Measurements from ENCODE around the gene CDK5RAP2. TPM values are rescaled to one million over a fixed set of nuclear protein-coding genes. Genes with fewer than 3 reads are reported as not detected.
"Not testable (repeated sequence)": the region's sequence is repeated elsewhere in the genome, so short reads cannot be mapped to it uniquely, and the experiment has no call there.

The CDK5RAP2 gene
- total RNA-seq, 2 experiments from 2014 or later = 76.0 to 81.6 TPM

- Histone ChIP-seq H4K20me1 (ENCODE audit: insufficient read depth, low read length) (no peaks in the 10 kb centered on the region), H2AFZ (ENCODE audit: low read length) (no peak overlapping the region), H3K4me3 (ENCODE audit: low read depth, low read length, poor library complexity, severe bottlenecking) (no peak overlapping the region), H3K4me1 (ENCODE audit: insufficient read depth, low read length, poor library complexity, severe bottlenecking) (no peaks in the 10 kb centered on the region), H3K36me3 (ENCODE audit: insufficient read depth, low read length) (peaks cover 95% of the 10 kb centered on the region), H3K4me2 (ENCODE audit: low read length) (no peak overlapping the region), H3K79me2 (ENCODE audit: insufficient read depth, low read depth, low read length) (no peaks in the 10 kb centered on the region), H3K9me3 (ENCODE audit: low read length) (no peaks in the 10 kb centered on the region), H3K9me2 (ENCODE audit: insufficient read depth, low read length) (no peaks in the 10 kb centered on the region), H3K27ac (ENCODE audit: low read depth, low read length, poor library complexity, severe bottlenecking) (no peak overlapping the region)
- POLR2A ChIA-PET = interaction anchor here (1.2 to 1.4 kb wide), 2 partner anchors 11 to 19 kb away, joined by 4 read pairs; no protein-coding TSS in a partner anchor
- TF ChIP-seq EZH2phosphoT487 (IDR thresholded peaks at IDR 0.05; ENCODE audit: borderline replicate concordance, low read depth, low read length) = no peak
- no peak for TF ChIP-seq CTCF (conservative IDR thresholded peaks at IDR 0.05; ENCODE audit: low read length)
- CTCF ChIA-PET (ENCODE audit: unreplicated experiment) = no interaction called here
- intact Hi-C loops (cut with micrococcal nuclease; ENCODE audit: unreplicated experiment) = no loop called here
- no TSS peak for BruUV-seq (replicated peaks)
- no peak for DNase-seq (ENCODE audit: low spot score)
Observed at GRCh38 chr9:120505186-120505585, 74.8 kb downstream of the CDK5RAP2 start.

- H3K4me3 ChIP-seq (ENCODE audit: low read depth, low read length, poor library complexity, severe bottlenecking) = no peak overlapping the region
Observed at GRCh38 chr9:120500733-120501132, 79.2 kb downstream of the CDK5RAP2 start.

GRCh38 chr9:120497865-120498264 is 82.1 kb downstream of the CDK5RAP2 start:
- BruUV-seq (replicated peaks); H2AFZ ChIP-seq (ENCODE audit: low read length); H3K79me2 ChIP-seq (ENCODE audit: insufficient read depth, low read depth, low read length); intact Hi-C loops (cut with micrococcal nuclease; ENCODE audit: unreplicated experiment); H3K27ac ChIP-seq (ENCODE audit: low read depth, low read length, poor library complexity, severe bottlenecking); CTCF ChIA-PET (ENCODE audit: unreplicated experiment); H4K20me1 ChIP-seq (ENCODE audit: insufficient read depth, low read length); H3K4me2 ChIP-seq (ENCODE audit: low read length); H3K9me3 ChIP-seq (ENCODE audit: low read length); H3K9me2 ChIP-seq (ENCODE audit: insufficient read depth, low read length); H3K4me3 ChIP-seq (ENCODE audit: low read depth, low read length, poor library complexity, severe bottlenecking); POLR2A ChIA-PET; H3K4me1 ChIP-seq (ENCODE audit: insufficient read depth, low read length, poor library complexity, severe bottlenecking); DNase-seq (ENCODE audit: low spot score): not testable (repeated sequence)
- peaks cover 58% of the 10 kb centered on the region for H3K36me3 ChIP-seq (ENCODE audit: insufficient read depth, low read length)

More at GRCh38 chr9:120500733-120501132, 79.2 kb downstream of the CDK5RAP2 start:
- TF ChIP-seq EZH2phosphoT487 (IDR thresholded peaks at IDR 0.05; ENCODE audit: borderline replicate concordance, low read depth, low read length) (no peak), CTCF (conservative IDR thresholded peaks at IDR 0.05; ENCODE audit: low read length) (no peak)
- H3K36me3 ChIP-seq (ENCODE audit: insufficient read depth, low read length) = peaks cover 70% of the 10 kb centered on the region
- H3K27ac ChIP-seq (ENCODE audit: low read depth, low read length, poor library complexity, severe bottlenecking) = no peak overlapping the region
- H3K4me2 ChIP-seq (ENCODE audit: low read length) = no peak overlapping the region
- ChIA-PET POLR2A (interaction anchor here (0.6 kb wide), 1 partner anchor 285 kb away, joined by 3 read pairs; no protein-coding TSS in a partner anchor), CTCF (ENCODE audit: unreplicated experiment) (no interaction called here)
- H3K9me3 ChIP-seq (ENCODE audit: low read length) = no peaks in the 10 kb centered on the region
- H3K4me1 ChIP-seq (ENCODE audit: insufficient read depth, low read length, poor library complexity, severe bottlenecking) = no peaks in the 10 kb centered on the region
- no TSS peak for BruUV-seq (replicated peaks)
- no peak for DNase-seq (ENCODE audit: low spot score)
- intact Hi-C loops (cut with micrococcal nuclease; ENCODE audit: unreplicated experiment) = no loop called here
- H2AFZ ChIP-seq (ENCODE audit: low read length) = no peak overlapping the region
- no peaks in the 10 kb centered on the region for H4K20me1 ChIP-seq (ENCODE audit: insufficient read depth, low read length)
- no peaks in the 10 kb centered on the region for H3K79me2 ChIP-seq (ENCODE audit: insufficient read depth, low read depth, low read length)
- H3K9me2 ChIP-seq (ENCODE audit: insufficient read depth, low read length) = no peaks in the 10 kb centered on the region

- POLR2A ChIA-PET; H4K20me1 ChIP-seq (ENCODE audit: insufficient read depth, low read length); H3K27ac ChIP-seq (ENCODE audit: low read depth, low read length, poor library complexity, severe bottlenecking); CTCF ChIA-PET (ENCODE audit: unreplicated experiment); H3K4me3 ChIP-seq (ENCODE audit: low read depth, low read length, poor library complexity, severe bottlenecking); H3K9me2 ChIP-seq (ENCODE audit: insufficient read depth, low read length); intact Hi-C loops (cut with micrococcal nuclease; ENCODE audit: unreplicated experiment); BruUV-seq (replicated peaks); H3K9me3 ChIP-seq (ENCODE audit: low read length); H2AFZ ChIP-seq (ENCODE audit: low read length); H3K4me2 ChIP-seq (ENCODE audit: low read length); DNase-seq (ENCODE audit: low spot score); H3K79me2 ChIP-seq (ENCODE audit: insufficient read depth, low read depth, low read length); H3K4me1 ChIP-seq (ENCODE audit: insufficient read depth, low read length, poor library complexity, severe bottlenecking): not testable (repeated sequence)
- peaks cover 52% of the 10 kb centered on the region for H3K36me3 ChIP-seq (ENCODE audit: insufficient read depth, low read length)
Observed at GRCh38 chr9:120496438-120496837, 83.5 kb downstream of the CDK5RAP2 start.

Measured in OCI-LY7 (cell line).